Measurements from ENCODE around the gene TSPAN18. TPM values are rescaled to one million over a fixed set of nuclear protein-coding genes. Genes with fewer than 3 reads are reported as not detected.

TSPAN18 gene
- total RNA-seq, 4 donors from 2014 or later: 6.7 to 13.1 (median 7.9) TPM

DNA sequence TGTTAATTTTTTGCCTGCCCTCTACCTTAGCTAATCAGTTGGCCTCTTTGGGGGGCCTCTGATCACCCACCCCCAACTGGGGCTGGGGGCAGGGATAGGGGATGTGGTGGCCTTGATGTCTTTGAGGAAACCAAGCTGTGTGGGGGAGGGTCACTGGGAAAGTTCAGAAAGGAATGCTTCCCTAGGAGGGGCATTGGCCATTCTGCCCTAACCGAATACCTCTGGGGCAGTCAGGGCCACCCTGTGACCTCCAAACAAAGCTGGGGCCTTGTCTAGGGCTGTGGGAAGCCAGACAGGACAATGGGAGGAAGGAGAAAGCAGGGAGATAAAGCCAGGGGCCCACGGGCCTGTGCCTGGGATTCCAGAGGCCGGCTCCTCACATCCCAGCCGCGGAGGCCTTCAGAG, 97.5 kb downstream of the TSPAN18 start:
- TF ChIP-seq EP300 (IDR thresholded peaks at IDR 0.05) (no peak), POLR2A (IDR thresholded peaks at IDR 0.05) (no peak), CTCF (IDR thresholded peaks at IDR 0.05) (no peak)
- no peaks in the 10 kb centered on the region for H3K9me3 ChIP-seq
- WGBS, 2 donors: 58 to 61% methylated on average over 5 of the region's 5 CpGs
- H3K27me3 ChIP-seq: no peaks in the 10 kb centered on the region
- no peaks in the 10 kb centered on the region for H3K36me3 ChIP-seq
- DNase-seq (ENCODE audit: low spot score in 2 of 2): no peak
- H3K4me3 ChIP-seq: no peak overlapping the region
- H3K27ac ChIP-seq: no peak overlapping the region
- H3K4me1 ChIP-seq: peaks cover 0 to 5% (median 0%) of the 10 kb centered on the region in 4 donors

DNA sequence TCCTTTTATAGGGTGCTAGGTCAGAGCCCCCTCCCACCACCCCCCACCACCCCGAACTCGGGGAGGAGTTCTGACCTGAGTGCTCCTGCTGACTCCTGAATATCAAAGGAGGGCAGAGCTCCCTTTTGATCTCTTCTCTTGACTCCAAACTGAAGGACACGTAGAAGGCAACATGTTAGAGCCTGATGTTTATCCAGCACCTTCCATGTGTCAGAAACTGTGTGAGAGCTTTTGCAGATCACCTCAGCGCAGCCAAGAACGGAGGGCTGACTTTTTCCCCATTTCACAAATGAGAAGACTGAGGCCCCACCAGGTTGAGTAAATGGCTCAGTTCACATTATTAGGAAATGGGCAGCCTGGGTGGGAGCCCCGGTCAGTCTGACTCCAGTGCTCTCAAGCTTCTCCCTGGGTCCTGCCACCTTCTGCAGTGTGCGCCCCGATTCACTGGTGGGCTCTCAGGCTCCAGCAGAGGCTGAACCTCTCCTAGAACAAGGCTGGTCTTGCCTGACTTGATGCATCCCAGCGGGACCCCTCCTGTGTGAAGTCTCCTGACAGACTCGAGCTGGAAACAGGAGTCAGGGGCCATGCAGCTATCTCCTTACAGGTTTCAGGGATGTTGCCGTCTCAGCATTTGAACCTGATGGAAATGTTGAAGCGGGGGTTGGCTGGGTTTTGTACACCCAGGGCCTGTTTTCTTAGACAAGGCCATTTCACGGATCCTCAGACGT, 98.5 kb downstream of the TSPAN18 start:
- peaks cover 0 to 5% (median 0%) of the 10 kb centered on the region in 4 donors for H3K4me1 ChIP-seq
- TF ChIP-seq EP300 (IDR thresholded peaks at IDR 0.05) (no peak), POLR2A (IDR thresholded peaks at IDR 0.05) (no peak), CTCF (IDR thresholded peaks at IDR 0.05) (no peak)
- H3K4me3 ChIP-seq: no peak overlapping the region
- H3K36me3 ChIP-seq: no peaks in the 10 kb centered on the region
- H3K27me3 ChIP-seq: no peaks in the 10 kb centered on the region
- no peak for DNase-seq (ENCODE audit: low spot score in 2 of 2)
- WGBS, 2 donors: 79 to 83% methylated on average over 14 of the region's 14 CpGs
- no peaks in the 10 kb centered on the region for H3K9me3 ChIP-seq
- H3K27ac ChIP-seq: no peak overlapping the region

GRCh38 chr11:44826922-44827643, 100.3 kb downstream of the TSPAN18 start:
- Histone ChIP-seq H3K27me3 (no peaks in the 10 kb centered on the region), H3K9me3 (no peaks in the 10 kb centered on the region), H3K27ac (no peak overlapping the region), H3K4me1 (peaks cover 0 to 5% (median 0%) of the 10 kb centered on the region in 4 donors), H3K4me3 (no peak overlapping the region), H3K36me3 (no peaks in the 10 kb centered on the region)
- no peak for DNase-seq (ENCODE audit: low spot score in 2 of 2)
- no peak for TF ChIP-seq CTCF (IDR thresholded peaks at IDR 0.05)
- no peak for TF ChIP-seq POLR2A (IDR thresholded peaks at IDR 0.05)
- TF ChIP-seq EP300 (IDR thresholded peaks at IDR 0.05): no peak
- WGBS, 2 donors: 60% methylated on average over 6 to 7 of the region's 7 CpGs

GRCh38 chr11:44828296-44828695, 101.5 kb downstream of the TSPAN18 start:
- H3K9me3 ChIP-seq: no peaks in the 10 kb centered on the region
- WGBS, 2 donors: 84 to 88% methylated on average over 5 of the region's 5 CpGs
- no peak overlapping the region for H3K27ac ChIP-seq
- TF ChIP-seq POLR2A (IDR thresholded peaks at IDR 0.05) (no peak), EP300 (IDR thresholded peaks at IDR 0.05) (no peak), CTCF (IDR thresholded peaks at IDR 0.05) (no peak)
- no peak overlapping the region for H3K4me3 ChIP-seq
- H3K36me3 ChIP-seq: no peaks in the 10 kb centered on the region
- no peaks in the 10 kb centered on the region for H3K27me3 ChIP-seq
- peaks cover 0 to 6% (median 0%) of the 10 kb centered on the region in 4 donors for H3K4me1 ChIP-seq
- DNase-seq (ENCODE audit: low spot score in 2 of 2): no peak

- H3K4me3 ChIP-seq: no peak overlapping the region
- no peak overlapping the region for H3K27ac ChIP-seq
- DNase-seq (ENCODE audit: low spot score in 2 of 2): no peak
- H3K9me3 ChIP-seq: no peaks in the 10 kb centered on the region
- no peak for TF ChIP-seq EP300 (IDR thresholded peaks at IDR 0.05)
- TF ChIP-seq POLR2A (IDR thresholded peaks at IDR 0.05): no peak
- TF ChIP-seq CTCF (IDR thresholded peaks at IDR 0.05): no peak
- no peaks in the 10 kb centered on the region for H3K27me3 ChIP-seq
- H3K4me1 ChIP-seq: peaks cover 0 to 16% (median 7%) of the 10 kb centered on the region in 4 donors
- WGBS, 2 donors: 69 to 84% methylated on average over 2 of the region's 2 CpGs
- H3K36me3 ChIP-seq: no peaks in the 10 kb centered on the region
These were observed 103.1 kb downstream of the TSPAN18 start for GRCh38 chr11:44829838-44830237.

Data from tibial nerve (tissue), 4 donors.